Putamen (tissue), 1 donor: ENCODE results near the gene DOK1.

Source experiments
- DNase-seq: peaks from one replicate; pipeline ENCODE4 v3.0.0-alpha.2; 2016; ENCODE audit warnings: low spot score

DOK1 gene

DNA sequence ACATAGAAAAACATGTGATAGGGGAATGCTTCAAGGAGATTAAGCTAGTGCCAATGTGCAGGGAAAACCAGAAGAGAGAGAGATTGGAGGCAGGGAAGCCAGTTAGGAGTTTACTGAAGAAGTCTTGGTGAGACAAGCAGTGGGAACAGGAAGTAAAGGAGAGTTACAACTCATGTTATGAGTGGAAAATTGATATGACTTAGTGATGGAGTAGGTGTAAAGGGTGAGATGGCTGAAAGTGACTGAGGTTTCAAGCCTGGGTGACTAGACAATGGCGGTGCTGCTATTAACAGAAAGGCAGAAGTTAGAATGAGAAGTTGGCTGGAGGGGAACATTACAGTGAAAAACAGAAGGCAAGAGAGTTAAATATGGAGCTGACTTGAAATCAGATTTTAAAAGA is 16.5 kb downstream of the DOK1 start:
- no peak for DNase-seq

DNA sequence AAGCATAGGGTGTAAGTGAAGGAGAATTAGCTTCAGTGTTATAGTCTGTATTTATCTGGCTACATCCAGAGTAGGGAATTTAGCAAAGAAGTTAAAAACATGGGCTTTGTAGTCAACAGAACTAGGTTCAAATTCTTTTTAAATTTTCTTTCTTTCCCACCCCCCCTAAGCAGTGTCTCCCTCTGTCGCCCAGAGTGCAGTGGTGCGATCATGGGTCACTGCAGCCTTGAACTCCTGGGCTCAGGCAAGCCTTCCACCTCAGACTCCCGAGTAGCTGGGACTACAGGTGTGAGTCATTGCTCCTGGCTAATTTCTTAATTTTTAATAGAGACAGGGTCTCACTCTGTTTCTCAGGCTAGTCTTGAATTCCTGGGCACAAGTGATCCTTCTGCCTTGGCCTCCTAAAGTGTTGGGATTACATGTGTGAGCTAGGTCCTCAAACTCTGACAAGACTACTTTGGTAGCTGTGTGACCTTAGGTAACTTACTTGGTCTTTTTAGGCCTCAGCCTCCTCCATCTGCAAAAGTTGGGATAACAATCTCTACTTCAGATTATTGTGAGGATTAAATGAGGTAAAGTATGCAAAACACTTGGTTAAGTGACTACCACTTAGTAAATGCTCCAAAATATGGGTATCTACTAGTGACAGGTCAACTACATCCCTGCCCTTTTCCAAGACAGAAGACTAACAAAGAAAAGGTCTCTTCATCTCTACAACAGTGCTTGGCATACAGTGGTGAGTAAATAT is 17.8 kb downstream of the DOK1 start:
- DNase-seq: no peak

DNA sequence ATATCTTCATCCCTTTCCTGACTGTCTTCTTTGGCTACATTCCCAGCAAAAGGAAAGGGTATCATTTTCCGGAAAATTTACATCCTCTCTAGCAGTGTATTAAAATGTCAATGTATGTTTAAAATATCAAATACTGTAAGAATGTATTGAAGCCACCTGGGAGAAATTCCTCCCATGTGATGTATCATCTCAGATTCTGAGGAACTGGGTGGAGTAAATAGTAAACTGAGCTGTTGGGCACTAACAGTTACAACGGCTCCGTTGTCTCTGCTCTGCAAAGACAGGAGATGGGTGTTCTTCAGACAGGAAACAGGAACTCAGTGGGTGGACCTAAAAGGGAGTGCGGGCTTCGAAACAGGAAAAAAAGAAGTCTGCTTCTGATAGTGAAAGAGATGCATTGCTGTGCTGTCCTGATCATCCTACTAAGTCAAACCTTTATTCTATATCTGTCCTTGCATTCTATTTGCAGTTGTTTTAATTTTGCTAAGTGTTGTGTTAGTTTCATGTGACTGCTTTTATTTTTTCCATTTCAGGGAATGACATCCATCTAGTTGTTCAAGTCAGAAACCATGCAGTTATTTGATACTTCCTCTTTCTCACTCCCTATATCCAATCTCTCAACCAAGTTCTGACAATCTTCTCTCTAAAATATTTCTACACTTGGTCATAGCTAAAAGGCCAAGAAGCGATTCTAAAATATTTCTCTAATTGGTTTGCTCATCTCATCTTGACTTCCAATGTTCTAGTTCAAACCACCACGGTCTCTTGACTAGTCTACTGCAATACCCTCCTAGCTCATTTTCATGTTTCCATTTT is 19.4 kb downstream of the DOK1 start:
- no peak for DNase-seq

DNA sequence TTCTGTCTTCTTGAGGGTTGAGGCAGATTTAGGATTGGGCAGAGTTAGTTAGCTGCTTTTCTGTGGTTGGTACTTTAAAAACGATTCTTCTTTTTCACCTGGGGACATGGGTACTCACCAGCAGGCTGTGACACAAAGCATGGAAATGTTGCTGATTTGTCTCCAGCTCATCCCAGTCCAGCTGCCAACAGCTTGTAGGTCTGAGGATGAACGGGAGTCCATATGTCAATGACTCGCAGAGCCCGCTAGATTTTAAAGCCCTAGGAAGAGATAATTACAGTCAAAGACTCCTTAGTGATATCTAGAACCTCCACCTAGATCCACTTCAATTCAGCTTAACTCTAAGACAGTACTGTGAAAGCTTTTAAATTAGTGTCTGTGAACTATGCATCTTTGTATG is 20.8 kb downstream of the DOK1 start:
- DNase-seq: no peak

DNA sequence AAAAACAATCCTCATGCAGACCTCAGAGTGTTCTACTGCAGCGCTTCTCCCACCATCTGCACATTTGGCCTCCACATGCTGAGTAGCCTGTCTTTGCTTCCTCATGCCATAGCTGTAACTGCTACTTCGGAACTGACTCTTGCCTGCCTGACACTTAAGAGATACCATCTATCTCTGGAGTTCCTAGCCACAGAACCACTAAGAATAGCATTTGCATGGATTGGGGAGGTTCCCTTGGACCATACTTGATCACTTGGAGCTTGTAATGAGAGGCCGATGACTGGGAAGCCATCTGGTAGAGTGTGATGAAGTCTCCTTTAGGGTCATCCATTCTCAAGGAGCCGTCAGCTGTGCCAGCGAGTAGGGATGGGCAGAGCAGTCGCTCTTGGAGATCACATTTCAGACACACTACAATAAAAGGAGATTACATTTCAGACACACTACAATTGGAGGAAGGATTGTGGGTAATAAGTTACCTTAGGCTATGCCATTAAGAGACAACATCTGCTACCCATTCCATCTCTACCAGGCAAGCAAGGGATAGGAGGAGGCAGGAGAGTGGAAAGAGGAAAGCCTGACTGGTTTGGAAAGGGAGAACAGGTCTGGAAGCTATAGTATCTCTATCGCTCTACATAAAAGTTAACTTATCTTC is 21.8 kb downstream of the DOK1 start:
- no peak for DNase-seq

DNA sequence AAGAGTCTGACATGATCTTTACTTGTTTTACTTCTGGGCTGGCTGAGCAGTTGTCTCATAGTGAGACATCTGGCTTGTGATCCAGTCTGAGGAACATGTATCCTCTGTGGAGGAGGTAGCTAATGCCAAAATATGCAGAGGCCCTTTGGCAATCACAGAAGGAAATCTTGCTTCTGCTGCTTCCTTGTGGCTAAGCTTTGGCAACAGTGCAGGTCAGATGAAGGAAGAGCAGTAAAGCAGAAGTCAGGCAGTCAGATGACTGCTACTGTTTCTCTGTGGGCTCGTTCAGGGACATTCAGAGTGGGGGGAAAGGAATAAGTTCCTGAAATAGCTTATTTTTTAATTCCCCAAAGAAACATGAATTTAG is 22.3 kb downstream of the DOK1 start:
- no peak for DNase-seq

DNA sequence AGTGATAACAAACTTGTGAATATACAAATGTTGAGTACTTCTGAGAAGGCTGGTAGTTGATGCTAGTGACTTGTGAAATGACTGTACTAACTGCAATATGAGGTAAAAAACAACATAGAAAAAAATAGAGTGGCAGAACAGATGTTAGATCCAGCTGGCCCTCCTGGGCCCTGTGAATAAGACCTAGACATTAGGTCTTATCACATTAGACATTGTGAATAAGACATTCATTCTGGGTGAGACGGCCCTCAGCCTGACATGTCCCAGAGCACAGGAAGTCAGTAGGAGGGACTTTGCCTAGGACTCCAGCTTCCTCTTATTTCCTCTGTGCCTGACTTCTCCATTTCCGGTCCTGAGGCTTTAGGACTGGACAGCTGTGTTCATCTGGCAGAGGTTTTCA is 22.9 kb downstream of the DOK1 start:
- DNase-seq: no peak

DNA sequence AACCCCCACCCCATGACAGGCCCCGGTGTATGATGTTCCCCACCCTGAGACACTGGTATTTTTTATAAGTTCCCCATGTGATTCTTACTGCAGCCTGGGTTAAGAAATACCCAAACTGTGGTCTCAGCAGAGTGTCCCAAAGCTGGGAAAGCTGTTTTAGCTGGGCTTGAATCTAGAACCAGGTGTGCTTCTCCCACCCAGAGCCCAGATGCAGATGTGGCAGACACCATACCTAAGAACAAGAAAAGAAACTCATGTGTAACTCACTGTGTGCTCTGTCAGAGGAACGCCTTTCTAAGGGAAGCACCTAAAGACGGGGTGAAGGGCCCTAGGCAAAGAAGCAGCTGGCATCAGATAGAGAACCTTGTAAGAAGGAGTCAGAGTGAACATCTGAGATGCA is 23.9 kb downstream of the DOK1 start:
- no peak for DNase-seq

DNA sequence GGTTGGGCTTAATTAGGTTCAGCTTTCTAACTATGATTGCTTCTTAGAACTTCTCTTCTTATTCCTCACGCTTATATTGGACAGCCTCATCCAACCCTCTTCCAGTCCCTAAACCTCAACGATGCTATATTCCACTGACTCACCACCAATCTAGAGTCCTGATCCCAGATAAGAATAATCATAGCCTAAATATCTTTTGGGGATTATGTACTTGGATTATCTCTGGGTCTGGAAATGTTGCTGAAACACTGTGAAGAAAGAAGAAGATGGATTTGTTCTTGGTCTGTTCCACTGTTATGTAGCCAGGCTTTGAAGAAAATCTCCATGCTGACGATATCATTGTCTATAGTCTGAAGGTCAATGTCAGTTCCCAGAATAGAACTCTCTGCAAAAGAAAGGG is 26.9 kb downstream of the DOK1 start:
- DNase-seq: no peak

DNA sequence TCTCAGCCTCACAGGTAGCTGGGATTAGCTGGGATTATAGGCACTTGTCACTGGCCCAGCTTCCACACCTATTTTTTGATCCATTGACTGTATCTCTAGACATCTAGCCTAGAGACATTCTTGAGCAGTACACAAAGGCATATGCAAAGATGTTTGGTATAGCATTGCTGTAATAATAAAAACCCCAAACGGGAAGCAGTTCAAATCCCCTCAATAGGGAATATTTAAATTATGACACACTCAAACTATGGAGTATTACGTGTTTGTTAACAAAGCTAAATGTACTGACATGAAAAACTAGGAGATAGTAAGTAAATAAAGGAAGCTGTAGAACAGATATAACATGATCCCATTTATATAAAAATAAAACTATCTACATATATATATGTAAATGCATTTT is 27.7 kb downstream of the DOK1 start:
- no peak for DNase-seq

DNA sequence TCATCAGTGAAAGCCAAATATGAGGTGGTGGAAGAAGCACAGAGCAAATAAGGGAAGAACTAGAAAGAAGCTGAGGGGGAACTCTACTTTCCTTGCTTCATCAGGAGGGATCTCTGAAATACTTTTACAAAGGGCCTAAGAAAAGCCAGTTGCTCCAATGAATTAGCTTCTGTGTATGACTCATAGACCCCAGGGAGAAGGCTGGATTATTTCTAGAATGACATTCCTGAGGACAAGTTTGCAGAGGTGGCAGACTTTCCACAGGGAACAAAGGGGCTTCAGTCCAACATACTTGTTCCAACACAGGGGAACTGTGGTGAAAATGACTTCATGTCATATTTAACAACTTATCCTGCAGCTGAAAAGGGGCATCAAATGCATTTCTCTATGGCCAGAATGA is 29.0 kb downstream of the DOK1 start:
- DNase-seq: no peak

DNA sequence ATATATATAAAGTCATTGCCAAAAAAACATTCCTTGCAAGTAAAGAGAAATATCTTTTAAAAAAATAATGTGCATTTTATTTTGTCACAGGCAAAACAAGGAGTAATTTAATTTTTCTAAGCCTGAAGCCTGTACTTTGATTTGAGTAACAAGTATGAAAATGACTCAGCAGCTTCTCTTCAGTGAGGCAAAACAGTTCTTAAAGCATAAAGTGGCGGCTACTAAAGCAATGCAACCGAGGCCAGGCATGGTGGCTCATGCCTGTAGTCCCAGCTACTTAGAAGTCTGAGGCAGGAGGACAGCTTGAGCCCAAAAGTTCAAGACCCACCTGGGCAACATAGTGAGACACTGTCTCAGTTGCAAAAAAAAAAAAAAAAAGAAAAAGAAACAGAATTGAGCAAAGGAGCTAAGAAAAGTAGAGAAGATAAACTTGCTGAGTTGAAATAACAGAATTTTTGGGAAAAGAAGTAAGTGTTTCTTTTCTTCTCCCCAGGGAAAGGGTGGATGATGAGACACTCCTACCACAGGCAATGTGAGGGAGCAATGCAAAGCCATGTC is 29.6 kb downstream of the DOK1 start:
- no peak for DNase-seq

DNA sequence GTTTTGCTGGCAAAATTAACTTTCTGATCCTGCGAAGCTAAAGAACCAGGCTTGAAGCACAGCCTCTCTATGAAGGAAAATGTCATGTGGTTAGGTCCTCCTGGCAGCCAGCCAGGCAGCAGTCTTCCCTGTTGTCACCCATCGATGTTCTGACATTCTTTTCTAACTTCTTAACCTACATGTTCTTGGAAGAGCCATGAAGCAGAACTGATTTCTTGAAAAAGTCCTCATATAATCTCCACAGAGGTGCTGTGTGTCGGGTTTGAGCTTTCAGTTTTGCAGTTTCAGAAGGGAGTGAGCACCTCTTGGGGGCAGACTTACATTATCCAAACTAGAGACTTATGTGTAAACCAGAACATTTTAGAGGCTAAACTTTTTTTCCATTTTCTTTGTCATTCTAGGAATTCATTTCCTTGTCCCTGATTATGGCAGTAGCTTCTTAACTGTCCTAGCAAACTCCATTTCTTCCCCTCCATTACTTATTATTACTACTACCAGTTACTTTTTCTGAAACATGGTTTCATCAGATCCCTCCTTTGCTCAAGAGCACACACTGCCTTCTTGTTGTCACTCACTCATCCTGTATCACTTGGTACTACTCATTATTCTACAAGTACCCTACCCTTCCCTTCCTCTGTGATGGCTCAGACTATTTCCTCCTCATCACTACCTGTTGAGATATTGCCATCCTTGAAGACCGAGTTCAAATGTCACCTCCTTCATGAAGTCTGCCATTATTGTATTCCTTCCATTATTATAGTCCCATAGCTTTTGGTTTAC is 31.1 kb downstream of the DOK1 start:
- no peak for DNase-seq

DNA sequence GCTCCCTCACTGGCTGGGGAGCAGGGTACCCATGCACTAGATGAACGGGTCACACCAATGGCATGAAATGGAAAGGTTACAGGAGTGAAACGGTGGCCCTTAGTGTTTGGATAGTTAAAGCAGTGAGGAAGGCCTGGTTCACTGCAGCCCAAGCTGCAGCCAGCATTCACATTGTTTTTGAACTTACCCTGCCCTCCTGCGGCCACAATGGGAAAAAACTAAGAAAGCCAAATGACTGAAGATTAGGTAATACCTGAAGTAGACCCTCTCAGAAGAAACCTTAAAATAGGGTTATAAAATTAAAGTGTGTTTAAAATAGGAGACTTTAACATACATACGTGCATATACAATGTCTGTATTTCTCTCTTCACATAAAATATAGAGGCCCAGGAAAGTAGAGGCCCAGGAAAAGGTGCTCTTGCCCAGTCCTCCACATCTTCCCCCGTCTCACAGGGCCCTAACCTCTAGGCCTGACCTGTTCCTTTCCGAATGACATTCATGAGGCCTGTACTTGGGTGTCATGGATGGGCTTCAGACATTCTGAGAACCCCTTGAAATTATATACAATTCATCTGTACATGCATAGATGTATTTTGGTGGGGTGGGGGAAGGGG is 33.3 kb downstream of the DOK1 start:
- DNase-seq: peak; percentile 52

DNA sequence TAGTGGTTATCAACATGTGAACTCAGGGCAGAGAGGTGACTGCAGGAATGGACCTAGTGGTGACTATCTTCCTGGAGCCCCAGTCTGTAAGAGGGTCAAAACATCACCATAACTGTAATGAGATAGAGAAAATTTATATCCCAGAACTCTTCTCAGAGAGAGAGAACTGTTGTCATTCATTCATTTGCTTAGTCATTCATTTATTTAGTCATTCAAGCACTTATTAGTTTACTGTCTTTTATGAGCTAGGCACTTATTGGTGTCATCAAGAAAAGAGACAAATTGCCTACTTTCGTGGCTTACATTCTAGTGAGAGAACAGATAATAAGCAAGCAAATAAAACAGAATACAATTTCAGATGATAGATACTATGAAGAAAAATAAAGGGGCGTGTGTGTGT is 34.1 kb downstream of the DOK1 start:
- DNase-seq: no peak

DNA sequence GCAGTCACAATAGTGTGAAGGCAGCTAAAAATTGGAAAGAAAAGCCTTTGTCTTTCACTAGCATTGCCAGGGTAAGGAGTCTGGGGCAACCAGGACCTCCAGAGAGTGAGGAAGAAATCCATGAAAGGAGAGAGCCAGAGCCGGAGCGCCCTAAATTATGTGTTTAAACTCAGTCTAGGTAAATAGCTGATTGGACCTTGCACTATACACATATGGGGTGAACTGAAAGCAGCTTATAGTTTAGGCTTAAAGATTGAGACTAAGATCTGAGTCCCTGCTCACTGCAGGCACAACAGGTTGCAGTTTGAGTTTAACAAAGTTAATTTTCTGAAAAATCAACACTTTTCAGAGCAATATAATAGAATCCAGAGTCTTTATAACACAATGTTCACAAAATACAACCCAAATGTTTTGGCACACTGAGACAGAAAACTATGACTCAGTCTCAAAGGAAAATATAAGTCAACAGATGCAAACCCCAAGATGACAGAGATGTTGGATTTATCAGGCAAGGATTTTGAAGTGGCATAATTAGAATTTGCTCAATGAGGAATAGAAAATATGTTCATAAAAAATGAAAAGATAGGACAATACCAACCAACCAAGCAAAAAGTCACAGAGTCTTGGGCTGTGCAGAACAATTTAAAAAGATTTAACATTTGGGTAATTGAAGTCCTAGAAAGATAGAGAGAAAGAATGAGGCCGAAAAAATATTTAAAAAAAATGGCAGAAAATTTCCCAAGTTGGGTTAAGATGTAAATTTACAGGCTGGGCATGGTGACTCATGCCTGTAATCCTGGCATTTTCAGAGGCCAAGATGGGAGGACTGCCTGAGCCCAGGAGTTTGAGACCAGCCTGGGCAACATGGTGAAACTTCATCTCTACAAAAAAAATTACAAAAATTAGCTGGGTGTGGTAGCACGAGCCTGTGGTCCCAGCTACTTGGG is 39.6 kb downstream of the DOK1 start:
- no peak for DNase-seq

DNA sequence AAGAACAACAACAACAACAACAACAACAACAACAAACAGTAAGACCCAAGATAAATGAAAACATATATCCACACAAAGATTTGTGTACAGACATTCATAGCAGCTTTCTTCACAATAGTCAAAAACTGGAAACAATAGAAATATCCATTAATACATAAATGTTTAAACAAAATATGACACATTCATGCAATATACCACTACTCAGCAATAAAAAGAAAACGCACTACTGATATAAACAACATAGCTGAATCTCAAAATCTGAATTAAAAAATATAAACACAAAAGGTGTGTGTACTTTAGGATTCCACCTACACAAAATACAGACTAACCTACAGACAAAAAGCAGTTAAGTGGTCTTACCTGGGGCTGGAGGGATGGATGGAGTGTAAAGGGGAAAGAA is 42.1 kb downstream of the DOK1 start:
- DNase-seq: no peak

DNA sequence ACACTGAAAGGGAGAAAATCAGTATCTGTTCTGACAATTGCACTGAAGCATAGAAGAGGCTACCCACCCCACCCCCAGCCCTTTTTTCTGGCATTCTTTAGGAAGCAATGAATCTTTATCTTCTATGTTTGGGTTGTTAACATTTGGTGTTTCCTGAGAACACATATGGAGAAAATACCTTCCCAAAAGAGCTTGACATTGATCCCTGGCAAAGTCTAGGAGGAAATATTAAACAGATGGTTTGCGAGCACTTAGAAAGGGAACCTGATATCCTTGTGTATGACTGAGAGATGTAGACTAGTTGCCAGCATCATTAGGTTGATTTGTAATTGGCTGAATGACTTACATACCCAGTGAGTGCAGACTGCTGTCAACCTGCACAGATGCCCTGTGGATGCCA is 42.9 kb downstream of the DOK1 start:
- DNase-seq: no peak

DNA sequence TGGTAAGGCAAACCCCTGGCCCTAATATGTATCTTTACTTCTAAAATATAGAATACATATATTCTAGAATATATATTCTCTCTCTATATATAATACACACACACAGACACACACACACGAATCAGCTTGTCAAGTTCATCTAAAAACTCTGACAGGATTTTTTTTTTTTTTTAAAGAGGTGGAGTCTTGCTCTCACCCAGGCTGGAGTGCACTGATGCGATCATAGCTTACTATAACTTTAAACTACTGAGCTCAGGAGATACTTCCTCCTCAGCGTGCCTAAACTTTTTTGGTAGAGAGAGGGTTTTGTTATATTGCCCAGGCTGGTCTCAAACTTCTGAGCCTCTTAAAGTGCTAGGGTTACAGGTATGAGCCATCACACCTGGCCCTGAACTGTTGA is 45.2 kb downstream of the DOK1 start:
- DNase-seq: no peak

DNA sequence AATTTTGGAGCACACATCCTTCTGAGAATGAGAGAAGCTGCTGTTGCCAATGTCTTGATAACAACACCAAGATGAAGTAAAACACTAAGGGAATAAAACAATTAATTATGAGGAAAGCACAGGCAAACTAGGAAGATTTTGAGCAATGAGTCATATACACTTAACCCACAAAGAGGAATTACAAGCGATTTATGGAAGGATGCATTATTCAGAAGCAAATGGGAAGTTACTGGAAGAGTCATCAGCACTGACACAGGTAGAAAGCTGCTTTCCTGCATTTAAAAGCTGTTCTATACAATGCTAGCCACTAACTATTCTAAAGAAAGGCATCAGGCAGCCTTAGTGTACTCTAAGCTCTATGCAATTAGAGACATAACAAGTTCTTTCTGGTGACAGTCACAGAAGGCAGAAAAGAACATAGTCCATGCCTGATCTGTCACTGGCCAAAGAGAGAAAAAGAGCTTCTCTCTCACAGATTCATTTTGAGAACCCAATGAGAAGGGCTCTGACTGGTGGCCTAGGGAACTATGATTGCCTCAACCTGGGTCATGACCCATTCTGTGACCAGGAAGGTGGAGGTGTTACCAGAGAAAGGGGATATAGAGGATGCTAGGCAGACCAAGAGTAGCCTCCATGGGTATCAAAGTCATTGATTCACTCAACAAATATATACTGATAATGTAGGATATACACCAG is 48.2 kb downstream of the DOK1 start:
- DNase-seq: no peak
